Liver (tissue), 9 donors: ENCODE data around the gene UBR3. TPM values are rescaled to one million over a fixed set of nuclear protein-coding genes. Genes with fewer than 3 reads are reported as not detected.

ENCODE experiments used
- DNase-seq: peaks from one replicate; pipeline ENCODE4 v3.0.0-alpha.2; 2017; ENCODE audit warnings: low spot score
- H3K27ac ChIP-seq, 2 donors: one replicate each; pipeline ENCODE4 v1.7.0; 2013; ENCODE audit warnings: inconsistent platforms in 2 of 2, low read length in 2 of 2, control low read depth in 1 of 2, low read depth in 1 of 2, mild to moderate bottlenecking in 1 of 2
- H3K27me3 ChIP-seq, 4 donors: one replicate each; pipeline versions ENCODE4 v1.6.1 to v1.7.0; 2013; ENCODE audit warnings: low read length in 3 of 4, inconsistent platforms in 1 of 4, mild to moderate bottlenecking in 1 of 4, moderate library complexity in 1 of 4; ENCODE audit not compliant: control insufficient read depth in 4 of 4, insufficient read depth in 4 of 4
- H3K36me3 ChIP-seq, 4 donors: one replicate each; pipeline versions ENCODE4 v1.6.1 to v1.7.0; 2013; ENCODE audit warnings: low read length in 3 of 4, mild to moderate bottlenecking in 3 of 4, low read depth in 1 of 4, moderate library complexity in 1 of 4; ENCODE audit not compliant: control insufficient read depth in 4 of 4, insufficient read depth in 3 of 4
- H3K4me1 ChIP-seq, 4 donors: one replicate each; pipeline versions ENCODE4 v1.6.1 to v1.7.0; 2013; ENCODE audit warnings: low read length in 3 of 4, mild to moderate bottlenecking in 3 of 4, moderate library complexity in 1 of 4; ENCODE audit not compliant: control insufficient read depth in 4 of 4, insufficient read depth in 4 of 4
- H3K4me3 ChIP-seq, 3 donors: one replicate each; pipeline versions ENCODE4 v1.6.1 to v1.7.0; 2013; ENCODE audit warnings: low read length in 3 of 3, control low read depth in 1 of 3, low read depth in 1 of 3, mild to moderate bottlenecking in 1 of 3
- H3K9ac ChIP-seq, 2 donors: one replicate each; pipeline ENCODE4 v1.7.0; 2013; ENCODE audit warnings: low read length in 2 of 2, mild to moderate bottlenecking in 2 of 2, moderate library complexity in 2 of 2, control low read depth in 1 of 2, low read depth in 1 of 2
- H3K9me3 ChIP-seq, 4 donors: one replicate each; pipeline versions ENCODE4 v1.6.1 to v1.7.0; 2013; ENCODE audit warnings: low read length in 3 of 4; ENCODE audit not compliant: control insufficient read depth in 4 of 4
- CTCF ChIP-seq: fragments of 150-350 bp; IDR thresholded peaks from 2 replicates; pipeline ENCODE4 v1.5.1; 2017; ENCODE audit warnings: improper control_type of control experiment, low read depth, low read length; ENCODE audit not compliant: missing input control
- EGR1 ChIP-seq, 2 donors: IDR thresholded peaks; 2 replicates each; pipeline ENCODE4 v1.6.1; 2016 to 2018; ENCODE audit warnings: antibody characterized with exemption in 2 of 2, low read depth in 2 of 2
- FOXA1 ChIP-seq: IDR thresholded peaks from 2 replicates; pipeline ENCODE4 v1.6.1; 2016; ENCODE audit warnings: antibody characterized with exemption
- FOXA2 ChIP-seq: IDR thresholded peaks from 2 replicates; pipeline ENCODE4 v1.6.1; 2016; ENCODE audit warnings: antibody characterized with exemption
- GABPA ChIP-seq, 2 donors: IDR thresholded peaks in 1 of 2; conservative IDR thresholded peaks in 1 of 2; 2 replicates each; pipeline ENCODE4 v1.6.1; 2016; ENCODE audit warnings: antibody characterized with exemption in 2 of 2, mild to moderate bottlenecking in 1 of 2, moderate library complexity in 1 of 2
- HNF4A ChIP-seq, 2 donors: conservative IDR thresholded peaks; 2 replicates each; pipeline ENCODE4 v1.6.1; 2016; ENCODE audit warnings: antibody characterized with exemption in 2 of 2, mild to moderate bottlenecking in 2 of 2
- HNF4G ChIP-seq: IDR thresholded peaks from 2 replicates; pipeline ENCODE4 v1.6.1; 2016; ENCODE audit warnings: antibody characterized with exemption
- JUND ChIP-seq, 2 donors: IDR thresholded peaks; 2 replicates each; pipeline ENCODE4 v1.6.1; 2016; ENCODE audit warnings: antibody characterized with exemption in 2 of 2
- NR2F2 ChIP-seq: IDR thresholded peaks from 2 replicates; pipeline ENCODE4 v1.6.1; 2016; ENCODE audit warnings: antibody characterized with exemption
- RAD21 ChIP-seq, 2 donors: IDR thresholded peaks; 2 replicates each; pipeline ENCODE4 v1.6.1; 2016; ENCODE audit warnings: antibody characterized with exemption in 2 of 2, mild to moderate bottlenecking in 2 of 2
- REST ChIP-seq: IDR thresholded peaks from 2 replicates; pipeline ENCODE4 v1.6.1; 2016; ENCODE audit warnings: antibody characterized with exemption, mild to moderate bottlenecking
- RXRA ChIP-seq, 2 donors: IDR thresholded peaks; 2 replicates each; pipeline ENCODE4 v1.6.1; 2017 to 2018; ENCODE audit warnings: antibody characterized with exemption in 2 of 2, mild to moderate bottlenecking in 1 of 2
- SP1 ChIP-seq: IDR thresholded peaks from 2 replicates; pipeline ENCODE4 v1.6.1; 2018; ENCODE audit warnings: antibody characterized with exemption, mild to moderate bottlenecking
- TAF1 ChIP-seq: conservative IDR thresholded peaks from 2 replicates; pipeline ENCODE4 v1.6.1; 2016; ENCODE audit warnings: antibody characterized with exemption, mild to moderate bottlenecking
- YY1 ChIP-seq: IDR thresholded peaks from 2 replicates; pipeline ENCODE4 v1.6.1; 2016; ENCODE audit warnings: antibody characterized with exemption, mild to moderate bottlenecking
- WGBS: extraction: QIAGEN DNeasy Blood & Tissue Kit; methylation state at CpG from one replicate; pipeline ENCODE4 v1.1.7; 2013; 5-methylcytosine and 5-hydroxymethylcytosine counted together
- polyA plus RNA-seq, 2 donors: library from polyadenylated mRNA; stranded (reverse) in 1 of 2; unstranded in 1 of 2; fragments of 200-250 nt in 1 of 2; fragments of >200 nt in 1 of 2; fragmentation: Nextera tagmentation in 1 of 2; extraction: Ambion mirVana in 1 of 2; gene quantifications; one replicate each; pipeline versions ENCODE4 v1.2.1 to v1.2.3, GENCODE V29; 2013 to 2015
- total RNA-seq, 2 donors: library from RNA; depleted of rRNA; stranded (reverse); fragments of >200 nt; gene quantifications; one replicate each; pipeline ENCODE4 v1.2.3, GENCODE V29; 2014
- TF ChIP-seq, protein P1 (sequence below): IDR thresholded peaks from 2 replicates; pipeline ENCODE4 v1.6.1; 2016; ENCODE audit warnings: antibody characterized with exemption
- TF ChIP-seq, protein P2 (sequence below): IDR thresholded peaks from 2 replicates; pipeline ENCODE4 v1.6.1; 2016; ENCODE audit warnings: antibody characterized with exemption
- TF ChIP-seq, protein P3 (sequence below): IDR thresholded peaks from 2 replicates; pipeline ENCODE4 v1.6.1; 2016; ENCODE audit warnings: antibody characterized with exemption
- donor health status: healthy.
- donor health status: healthy.
- donor health status: healthy.
- donor health status: healthy.
- donor health status: healthy.

The UBR3 gene
- total and polyA plus RNA-seq, 4 donors = 8.5 to 69.4 (median 28.4) TPM

DNA sequence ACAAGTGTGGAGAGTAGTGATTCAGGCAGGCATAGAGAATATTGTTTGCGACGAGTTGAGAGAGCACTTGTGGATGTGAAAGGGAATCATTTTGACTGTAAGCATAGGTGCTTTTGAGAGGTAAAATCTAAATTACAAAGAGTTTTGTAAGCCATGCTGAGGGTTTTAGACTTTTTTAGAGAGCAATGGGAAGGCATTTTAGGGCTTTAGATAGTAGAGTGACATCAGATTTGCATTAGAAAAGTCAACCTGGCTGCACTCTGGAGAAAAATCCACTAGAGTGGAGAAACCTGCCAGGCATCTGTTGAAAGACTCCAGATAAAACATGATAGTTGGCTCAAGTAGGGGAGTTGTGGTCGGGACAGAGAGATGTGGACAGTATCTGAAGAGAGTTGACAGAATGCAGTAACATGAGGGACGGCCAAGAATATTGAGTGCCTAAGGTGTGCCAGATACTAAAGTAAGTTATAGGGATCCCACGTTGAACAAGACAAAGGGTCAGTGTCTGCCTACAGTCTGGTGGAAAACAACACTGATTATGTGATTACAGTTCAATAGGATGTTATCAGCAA, 258.9 kb downstream of the UBR3 start:
- Histone ChIP-seq H3K36me3 (peaks cover 0 to 6% (median 2%) of the 10 kb centered on the region in 4 donors), H3K9ac (no peak overlapping the region), H3K27me3 (no peaks in the 10 kb centered on the region), H3K4me1 (no peaks in the 10 kb centered on the region), H3K9me3 (no peaks in the 10 kb centered on the region), H3K27ac (no peak overlapping the region), H3K4me3 (no peak overlapping the region)
- no peak for DNase-seq
- TF ChIP-seq, protein P1, sequence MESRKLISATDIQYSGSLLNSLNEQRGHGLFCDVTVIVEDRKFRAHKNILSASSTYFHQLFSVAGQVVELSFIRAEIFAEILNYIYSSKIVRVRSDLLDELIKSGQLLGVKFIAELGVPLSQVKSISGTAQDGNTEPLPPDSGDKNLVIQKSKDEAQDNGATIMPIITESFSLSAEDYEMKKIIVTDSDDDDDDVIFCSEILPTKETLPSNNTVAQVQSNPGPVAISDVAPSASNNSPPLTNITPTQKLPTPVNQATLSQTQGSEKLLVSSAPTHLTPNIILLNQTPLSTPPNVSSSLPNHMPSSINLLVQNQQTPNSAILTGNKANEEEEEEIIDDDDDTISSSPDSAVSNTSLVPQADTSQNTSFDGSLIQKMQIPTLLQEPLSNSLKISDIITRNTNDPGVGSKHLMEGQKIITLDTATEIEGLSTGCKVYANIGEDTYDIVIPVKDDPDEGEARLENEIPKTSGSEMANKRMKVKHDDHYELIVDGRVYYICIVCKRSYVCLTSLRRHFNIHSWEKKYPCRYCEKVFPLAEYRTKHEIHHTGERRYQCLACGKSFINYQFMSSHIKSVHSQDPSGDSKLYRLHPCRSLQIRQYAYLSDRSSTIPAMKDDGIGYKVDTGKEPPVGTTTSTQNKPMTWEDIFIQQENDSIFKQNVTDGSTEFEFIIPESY = no peak
- TF ChIP-seq RAD21 (IDR thresholded peaks at IDR 0.05) (no peak), NR2F2 (no peak), YY1 (no peak), EGR1 (IDR thresholded peaks at IDR 0.05; ENCODE audit: low read depth in 2 of 2) (no peak), CTCF (no peak), REST (no peak), FOXA2 (no peak), HNF4A (conservative IDR thresholded peaks at IDR 0.05) (no peak), JUND (IDR thresholded peaks at IDR 0.05) (no peak), FOXA1 (no peak), TAF1 (no peak), HNF4G (no peak), GABPA (IDR thresholded peaks at IDR 0.05 in 1 of 2, conservative IDR thresholded peaks at IDR 0.05 in 1 of 2) (no peak), SP1 (no peak), RXRA (IDR thresholded peaks at IDR 0.05) (no peak)
- TF ChIP-seq, protein P2, sequence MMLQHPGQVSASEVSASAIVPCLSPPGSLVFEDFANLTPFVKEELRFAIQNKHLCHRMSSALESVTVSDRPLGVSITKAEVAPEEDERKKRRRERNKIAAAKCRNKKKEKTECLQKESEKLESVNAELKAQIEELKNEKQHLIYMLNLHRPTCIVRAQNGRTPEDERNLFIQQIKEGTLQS = no peak
- TF ChIP-seq, protein P3, sequence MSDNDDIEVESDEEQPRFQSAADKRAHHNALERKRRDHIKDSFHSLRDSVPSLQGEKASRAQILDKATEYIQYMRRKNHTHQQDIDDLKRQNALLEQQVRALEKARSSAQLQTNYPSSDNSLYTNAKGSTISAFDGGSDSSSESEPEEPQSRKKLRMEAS = no peak
- WGBS = 82% methylated on average over 5 of the region's 5 CpGs
